Islet precursor cell (in vitro differentiated cells): ENCODE results near the gene KLHL40.

Experiments used
- DNase-seq: peaks from one replicate; pipeline ENCODE4 v3.0.0-alpha.2; 2018

KLHL40 gene

GRCh38 chr3:42672515-42672914 is 12.8 kb upstream of the KLHL40 start:
- DNase-seq: no peak

DNA sequence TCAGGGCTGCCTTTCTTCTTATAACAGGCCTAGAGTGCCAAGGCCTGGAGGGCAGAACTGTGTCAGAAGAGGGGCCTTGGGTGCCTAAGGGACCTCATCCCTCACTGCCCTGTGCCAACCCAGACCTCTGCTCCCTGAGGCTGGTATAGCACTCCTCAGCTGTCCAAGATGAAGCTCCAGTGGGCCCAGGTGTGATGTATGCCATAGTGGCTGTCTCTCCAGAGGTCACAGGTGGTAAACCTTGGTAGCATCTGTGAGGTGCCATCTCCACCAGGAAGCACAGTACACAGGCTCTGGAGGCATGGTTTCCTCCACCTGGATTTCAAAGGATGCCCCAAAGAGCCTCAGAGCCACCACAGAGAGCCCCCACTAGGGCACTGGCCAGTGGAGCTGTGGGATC is 12.3 kb upstream of the KLHL40 start:
- no peak for DNase-seq

GRCh38 chr3:42674146-42674545 is 11.2 kb upstream of the KLHL40 start:
- DNase-seq: no peak

DNA sequence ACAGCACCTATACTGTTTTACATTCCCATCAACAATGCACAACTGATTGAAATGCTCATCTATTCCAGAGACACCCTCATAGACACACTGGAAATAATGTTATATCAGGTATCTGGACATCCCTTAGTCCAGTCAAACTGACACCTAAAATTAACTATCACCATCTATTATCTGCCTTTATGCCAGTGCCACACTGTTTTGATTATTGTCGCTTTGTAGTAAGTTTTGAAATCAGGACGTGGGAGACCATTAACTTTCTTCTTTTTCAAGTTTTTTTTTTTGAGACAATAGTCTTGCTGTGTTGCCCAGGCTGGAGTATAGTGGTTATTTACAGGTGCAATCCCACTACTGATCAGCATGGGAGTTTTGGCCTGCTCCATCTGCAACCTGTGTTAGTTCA is 9.4 kb upstream of the KLHL40 start:
- no peak for DNase-seq

- no peak for DNase-seq
Observed at GRCh38 chr3:42678447-42678846, 6.9 kb upstream of the KLHL40 start.

DNA sequence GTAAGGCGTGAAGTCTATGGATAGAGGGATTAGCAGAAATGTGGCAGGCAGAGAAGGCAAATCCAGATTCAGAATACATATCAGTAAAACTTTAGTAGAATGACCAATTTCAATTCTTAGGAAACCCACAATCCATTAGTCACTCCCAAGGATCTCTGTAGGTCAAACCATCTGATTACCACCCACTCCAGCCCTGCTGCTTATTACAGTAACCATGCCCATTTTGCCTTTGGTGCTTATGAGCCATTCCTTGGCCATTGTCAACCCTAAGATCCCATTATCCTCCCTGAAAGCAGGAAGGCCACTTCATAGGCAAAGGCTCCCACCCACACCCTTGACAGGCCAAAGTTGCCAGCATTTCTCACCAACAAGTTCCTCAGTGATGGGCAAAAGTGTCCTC is 5.1 kb upstream of the KLHL40 start:
- no peak for DNase-seq

GRCh38 chr3:42680806-42681205 is 4.5 kb upstream of the KLHL40 start:
- DNase-seq: no peak

GRCh38 chr3:42681361-42682038 is 3.8 kb upstream of the KLHL40 start:
- DNase-seq: no peak

DNA sequence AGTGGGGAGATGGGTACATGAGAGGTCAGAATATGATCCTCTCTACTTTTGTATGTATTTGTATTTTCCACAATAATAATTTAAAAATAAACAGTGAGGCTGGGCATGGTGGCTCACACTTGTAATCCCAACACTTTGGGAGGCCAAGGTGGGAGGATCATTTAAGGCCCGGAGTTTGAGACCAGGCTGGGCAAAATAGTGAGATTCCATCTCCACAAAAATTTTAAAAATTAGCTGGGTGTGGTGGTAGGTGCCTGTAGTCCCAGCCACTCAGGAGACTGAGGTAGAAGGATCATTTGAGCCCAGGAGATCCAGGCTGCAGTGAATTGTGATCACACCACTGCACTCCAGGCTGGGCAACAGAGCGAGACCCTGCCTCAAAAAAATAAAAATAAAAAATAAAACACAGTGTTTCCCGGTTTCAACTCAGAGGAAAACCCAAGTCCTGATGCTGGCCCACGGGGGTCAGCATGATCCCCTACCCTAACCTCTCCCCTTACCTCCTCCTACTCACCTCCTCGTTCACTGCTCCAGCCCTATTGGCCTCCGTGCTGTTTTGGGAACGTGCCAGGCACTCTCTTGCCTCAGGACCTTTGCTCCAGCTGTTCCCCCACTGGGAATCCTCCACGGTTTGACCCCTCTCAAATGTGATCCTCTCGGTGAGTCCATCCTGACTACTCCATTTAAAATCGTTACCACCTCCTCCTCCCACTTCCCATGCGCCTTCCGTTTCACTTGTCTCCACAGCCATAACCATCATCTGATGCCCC is 2.9 kb upstream of the KLHL40 start:
- no peak for DNase-seq

DNA sequence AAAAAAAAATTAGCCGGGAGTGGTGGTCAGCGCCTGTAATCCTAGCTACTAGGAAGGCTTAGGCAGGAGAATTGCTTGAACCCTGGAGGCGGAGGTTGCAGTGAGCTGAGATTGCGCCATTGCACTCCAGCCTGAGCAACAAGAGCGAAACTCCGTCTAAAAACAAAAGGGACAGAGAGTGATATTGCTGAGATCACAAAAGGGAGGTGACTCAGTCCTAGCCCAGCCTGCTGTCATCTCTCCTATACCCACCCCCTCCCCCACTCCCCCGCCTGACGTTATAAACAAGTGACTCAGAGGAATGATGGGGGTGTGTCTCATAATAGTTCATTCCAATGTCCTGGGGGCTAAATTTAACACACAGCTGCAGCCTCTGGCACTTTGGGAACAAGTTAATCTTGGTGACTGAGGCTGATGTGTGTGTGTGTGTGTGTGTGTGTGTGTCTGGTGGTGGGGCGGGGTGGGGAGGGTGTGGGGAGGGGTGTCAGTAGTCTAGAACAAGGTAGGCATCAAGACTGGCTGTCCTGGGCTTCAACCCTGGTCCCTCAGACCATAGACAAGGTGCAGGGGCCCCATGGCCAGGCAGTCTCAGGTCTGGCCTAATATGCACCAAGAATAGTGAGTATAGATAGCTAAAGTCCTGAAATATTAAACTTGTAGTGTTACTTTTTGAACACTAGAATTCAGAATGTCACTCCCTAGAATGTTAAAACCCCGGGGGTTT is 1.3 kb upstream of the KLHL40 start:
- DNase-seq: peak; percentile 96

- DNase-seq: no peak
Observed at GRCh38 chr3:42684632-42685362, 540 bp upstream of the KLHL40 start.

- DNase-seq: no peak
Observed at GRCh38 chr3:42685891-42686820, 819 bp downstream of the KLHL40 start.

- no peak for DNase-seq
Observed at GRCh38 chr3:42686832-42687650, 1.7 kb downstream of the KLHL40 start.

- DNase-seq: no peak
Observed at GRCh38 chr3:42688016-42688415, 2.7 kb downstream of the KLHL40 start.

- DNase-seq: no peak
Observed at GRCh38 chr3:42688487-42689420, 3.4 kb downstream of the KLHL40 start.

- no peak for DNase-seq
Observed at GRCh38 chr3:42689421-42690014, 4.2 kb downstream of the KLHL40 start.

GRCh38 chr3:42690191-42690590 is 4.9 kb downstream of the KLHL40 start:
- no peak for DNase-seq

GRCh38 chr3:42690766-42691680 is 5.7 kb downstream of the KLHL40 start:
- DNase-seq: no peak
